Umbilical cord (tissue), 2 donors: Measurements from ENCODE around the gene ADGRE2. TPM values are rescaled to one million over a fixed set of nuclear protein-coding genes. Genes with fewer than 3 reads are reported as not detected.
A peak's percentile ranks its signal among the peaks of the same experiment; 100 is the strongest.
"Not testable (repeated sequence)": the region's sequence is repeated elsewhere in the genome, so short reads cannot be mapped to it uniquely, and the experiment has no call there.

Experiments
- DNase-seq: peaks from one replicate; pipeline ENCODE4 v3.0.0-alpha.2; 2015; ENCODE audit warnings: low spot score
- total RNA-seq: library from RNA; depleted of rRNA; stranded (reverse); fragments of >200 nt; gene quantifications from one replicate; pipeline ENCODE4 v1.2.3, GENCODE V29; 2014; ENCODE audit warnings: low replicate concordance; ENCODE audit not compliant: insufficient read depth

Gene ADGRE2
- total RNA-seq, result 3.9 TPM

DNA sequence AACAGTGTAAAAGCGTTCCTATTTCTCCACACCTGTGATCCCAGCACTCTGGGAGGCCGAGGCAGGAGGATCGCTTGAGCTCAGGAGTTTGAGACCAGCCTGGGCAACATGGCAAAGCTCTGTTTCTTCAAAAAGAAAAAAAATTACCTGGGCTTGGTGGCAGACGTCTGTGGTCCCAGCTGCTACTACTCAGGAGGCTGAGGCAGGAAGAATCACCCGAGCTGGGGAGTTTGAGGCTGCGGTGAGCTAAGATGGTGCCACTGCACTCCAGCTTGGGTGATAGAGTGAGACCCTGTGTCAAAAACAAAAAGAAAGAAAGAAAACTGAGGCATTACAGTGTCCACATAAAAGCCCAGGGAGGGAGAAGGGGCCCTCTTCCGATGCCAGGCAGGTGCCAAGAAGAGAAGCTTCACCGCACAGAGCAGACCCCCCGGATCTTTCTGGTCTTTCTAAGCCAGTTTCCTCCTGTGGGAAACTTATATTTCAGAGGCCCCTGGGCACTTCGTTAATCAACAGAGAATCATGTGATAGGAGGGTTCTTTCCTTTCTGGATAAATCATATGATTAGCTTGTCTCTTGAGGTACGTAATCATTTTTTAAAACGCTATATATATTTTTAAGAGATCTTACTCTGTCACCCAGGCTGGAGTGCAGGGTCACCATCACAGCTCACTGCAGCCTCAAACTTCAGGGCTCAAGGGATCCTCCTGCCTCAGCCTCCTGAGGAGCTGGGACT, at the start of gene ADGRE2:
Gene ADGRE2 (minus strand): TSS at position 451 of the 736 bp plus-strand sequence. CDS start 1,804 bp downstream, outside the sequence.
- DNase-seq, result not testable (repeated sequence)

DNA sequence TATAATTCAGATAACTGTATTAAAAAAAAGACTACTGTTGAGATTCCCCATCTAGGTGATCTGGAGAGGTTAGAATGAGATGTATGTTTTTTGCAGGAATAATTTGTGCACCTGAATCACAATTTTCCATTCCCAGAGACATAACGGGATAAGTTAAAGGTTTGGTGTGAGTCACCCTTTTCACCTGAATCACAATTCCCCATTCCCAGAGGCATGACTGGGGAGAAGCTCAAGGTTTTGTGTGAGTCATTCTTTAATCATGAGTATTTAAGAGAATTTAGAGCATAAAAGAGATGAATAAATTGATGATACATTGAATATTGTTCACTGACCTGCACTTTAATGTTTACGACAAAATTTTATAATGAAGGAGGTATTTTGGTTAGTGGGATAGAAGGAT, 47.6 kb upstream of the ADGRE2 start:
- no peak for DNase-seq

DNA sequence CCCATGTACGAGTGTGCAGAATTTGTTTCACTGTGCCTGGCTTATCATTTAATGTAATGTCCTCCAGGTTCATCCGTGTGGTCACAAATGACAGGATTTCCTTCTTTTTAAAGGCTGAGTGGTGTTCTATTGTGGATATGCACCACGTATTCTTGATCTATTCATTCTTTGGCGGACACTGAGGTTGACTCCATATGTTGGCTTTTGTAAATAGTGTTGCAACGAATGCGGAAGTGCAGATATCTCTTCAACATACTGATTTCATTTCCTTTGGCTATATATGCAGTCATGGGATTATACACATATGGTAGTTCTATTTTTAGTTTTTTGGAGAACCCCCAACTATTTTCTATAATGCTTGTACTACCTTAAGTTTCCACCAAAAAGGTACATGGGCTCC, 43.6 kb upstream of the ADGRE2 start:
- no peak for DNase-seq

DNA sequence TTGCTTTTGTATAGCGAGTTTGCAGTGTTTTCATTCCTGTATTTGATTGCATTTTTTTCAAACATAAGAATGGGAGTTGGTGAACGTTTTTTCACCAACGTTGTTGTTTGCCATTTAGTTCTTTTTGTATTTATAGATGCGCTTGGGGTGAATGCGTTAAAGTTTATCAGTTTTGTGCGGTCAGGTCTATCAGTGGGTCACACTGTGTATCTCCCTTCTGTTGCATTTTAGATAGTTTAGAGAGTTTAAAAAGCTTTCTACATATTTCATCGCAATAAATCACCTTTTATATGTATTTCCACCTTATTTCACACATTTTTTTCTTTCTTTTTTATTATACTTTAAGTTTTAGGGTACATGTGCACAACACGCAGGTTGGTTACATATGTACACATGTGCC, 40.2 kb upstream of the ADGRE2 start:
- DNase-seq, result no peak

DNA sequence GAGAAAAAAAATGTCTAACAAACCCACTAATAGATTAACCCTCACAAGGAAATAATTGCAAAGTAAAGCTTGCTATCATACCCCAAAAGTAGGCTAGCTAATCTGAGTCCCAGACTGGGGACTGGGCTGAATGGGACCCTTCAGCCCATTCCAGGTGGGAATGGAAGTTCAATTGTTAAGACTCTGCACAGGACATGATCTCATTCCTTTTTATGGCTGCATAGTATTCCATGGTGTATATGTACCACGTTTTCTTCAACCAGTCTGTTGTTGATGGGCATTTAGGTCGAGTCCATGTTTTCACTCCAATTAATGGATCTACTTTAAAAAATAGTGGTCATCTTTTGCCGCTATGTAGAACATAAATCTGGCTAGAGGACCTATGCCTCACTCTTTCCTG, 38.7 kb upstream of the ADGRE2 start:
- no peak for DNase-seq

DNA sequence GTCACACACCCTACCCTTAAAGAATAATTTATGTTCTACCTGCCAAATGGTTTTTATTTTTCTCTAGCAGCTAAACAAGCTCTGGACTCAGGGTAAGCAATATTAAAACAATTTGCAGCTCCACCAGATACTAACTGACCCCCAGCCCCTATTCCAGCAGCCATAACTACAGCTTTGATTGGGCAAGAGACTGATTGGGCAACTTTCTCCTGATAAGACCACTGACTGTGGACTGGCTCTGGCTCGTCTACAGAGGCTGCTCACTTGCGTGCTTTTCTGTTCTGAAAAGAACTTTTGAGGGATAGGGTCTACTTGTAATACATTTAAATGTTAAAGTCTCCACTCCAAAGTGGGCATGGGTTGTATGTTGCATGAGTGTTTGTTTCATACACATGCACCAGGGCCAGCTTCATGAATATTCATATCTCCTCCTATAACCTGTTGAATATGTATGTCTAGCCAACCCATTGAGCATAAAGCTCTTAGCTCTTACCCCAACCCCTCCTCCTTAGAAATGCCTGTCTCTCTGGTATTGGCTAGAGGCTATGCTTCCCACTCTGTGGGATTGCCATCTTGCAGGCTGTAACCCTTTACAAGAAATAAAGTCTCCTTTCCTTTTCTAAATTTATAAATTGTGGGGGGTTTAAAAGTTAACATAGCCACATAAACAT, 36.8 kb upstream of the ADGRE2 start:
- no peak for DNase-seq

DNA sequence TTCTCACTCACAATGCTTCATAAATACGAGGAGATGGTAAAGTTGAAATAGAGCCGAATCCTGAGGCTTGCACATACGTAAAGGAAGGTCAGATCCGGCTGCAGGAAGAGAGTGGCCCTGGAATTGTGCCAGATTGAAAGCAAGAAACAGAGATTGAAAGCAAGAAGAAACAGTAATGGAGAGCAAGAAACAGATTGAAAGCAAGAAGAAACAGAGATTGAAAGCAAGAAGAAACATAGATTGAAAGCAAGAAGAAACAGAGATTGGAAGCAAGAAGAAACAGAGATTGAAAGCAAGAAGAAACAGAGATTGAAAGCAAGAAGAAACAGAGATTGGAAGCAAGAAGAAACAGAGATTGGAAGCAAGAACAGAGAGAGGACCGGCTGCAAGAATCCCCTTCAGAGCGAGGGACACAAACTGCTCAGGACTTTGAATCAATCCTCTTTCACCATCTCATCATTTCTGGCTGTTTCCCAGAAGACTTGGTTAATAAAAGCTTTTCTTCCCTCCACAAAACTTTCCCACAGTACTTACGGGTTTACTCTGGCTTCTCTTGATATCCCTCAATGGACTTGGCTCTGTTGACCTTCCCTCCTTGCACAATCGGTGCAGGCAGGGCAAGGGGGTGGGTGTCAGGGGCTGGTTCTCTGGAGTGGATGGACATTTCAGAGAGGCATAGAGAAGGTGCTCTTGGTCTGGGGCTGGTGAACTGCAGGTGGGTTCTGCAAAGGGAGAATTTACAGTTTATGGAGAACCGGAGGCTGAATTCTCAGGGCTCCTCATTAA, 31.1 kb upstream of the ADGRE2 start:
- no peak for DNase-seq

DNA sequence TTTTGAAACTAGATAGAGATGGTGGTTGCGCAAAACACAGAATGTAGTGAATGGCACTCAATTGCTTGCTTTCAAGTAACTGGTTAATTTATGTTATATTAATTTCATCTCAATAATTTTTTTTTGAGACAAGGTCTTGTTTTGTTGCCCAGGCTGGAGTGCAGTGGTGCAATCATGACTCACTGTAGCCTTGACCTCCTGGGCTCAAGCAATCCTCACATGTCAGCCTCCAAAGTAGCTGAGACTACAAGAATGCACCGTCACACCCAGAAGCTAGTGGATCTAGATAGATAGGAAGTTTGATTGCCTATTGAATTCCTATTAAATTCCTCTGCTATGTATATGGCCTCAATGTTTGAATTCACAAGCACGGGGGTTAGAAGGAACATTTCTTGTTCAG, 26.4 kb upstream of the ADGRE2 start:
- no peak for DNase-seq

DNA sequence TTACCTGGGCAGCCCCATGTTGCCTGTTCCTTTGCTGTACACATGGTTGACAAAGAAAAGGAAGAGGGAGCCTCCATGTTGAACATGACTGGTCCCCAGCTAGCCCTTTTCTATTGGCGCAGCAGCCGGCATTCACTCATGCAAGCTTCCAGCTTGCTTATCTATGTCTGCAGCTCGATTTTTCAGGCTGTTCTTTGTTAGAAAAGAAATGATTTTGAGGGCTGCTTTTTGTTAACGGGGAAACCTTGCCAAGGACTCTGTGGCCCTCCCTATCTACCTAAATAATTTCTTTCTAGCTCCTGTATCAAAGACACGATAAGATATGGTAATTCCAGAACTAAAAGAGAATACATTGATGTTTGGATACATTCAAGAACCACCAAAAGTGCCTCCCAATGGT, 20.4 kb upstream of the ADGRE2 start:
- no peak for DNase-seq

DNA sequence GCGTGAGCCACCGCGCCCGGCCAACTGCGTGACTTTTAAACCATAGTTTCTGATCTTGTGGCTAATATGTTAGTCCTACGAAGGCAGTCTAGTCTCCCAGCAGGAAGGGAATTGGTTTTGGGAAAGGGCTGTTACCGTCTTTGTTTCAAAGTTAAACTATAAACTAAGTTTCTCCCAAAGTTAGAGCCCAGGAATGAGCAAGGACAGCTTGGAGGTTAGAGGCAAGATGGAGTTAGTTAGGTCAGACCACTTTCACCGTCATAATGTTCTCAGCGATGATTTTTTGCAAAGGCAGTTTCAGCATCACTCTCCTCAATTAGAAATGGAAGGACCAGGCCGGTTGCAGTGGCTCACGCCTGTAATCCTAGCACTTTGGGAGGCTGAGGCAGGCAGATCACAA, 17.7 kb upstream of the ADGRE2 start:
- DNase-seq, result no peak

DNA sequence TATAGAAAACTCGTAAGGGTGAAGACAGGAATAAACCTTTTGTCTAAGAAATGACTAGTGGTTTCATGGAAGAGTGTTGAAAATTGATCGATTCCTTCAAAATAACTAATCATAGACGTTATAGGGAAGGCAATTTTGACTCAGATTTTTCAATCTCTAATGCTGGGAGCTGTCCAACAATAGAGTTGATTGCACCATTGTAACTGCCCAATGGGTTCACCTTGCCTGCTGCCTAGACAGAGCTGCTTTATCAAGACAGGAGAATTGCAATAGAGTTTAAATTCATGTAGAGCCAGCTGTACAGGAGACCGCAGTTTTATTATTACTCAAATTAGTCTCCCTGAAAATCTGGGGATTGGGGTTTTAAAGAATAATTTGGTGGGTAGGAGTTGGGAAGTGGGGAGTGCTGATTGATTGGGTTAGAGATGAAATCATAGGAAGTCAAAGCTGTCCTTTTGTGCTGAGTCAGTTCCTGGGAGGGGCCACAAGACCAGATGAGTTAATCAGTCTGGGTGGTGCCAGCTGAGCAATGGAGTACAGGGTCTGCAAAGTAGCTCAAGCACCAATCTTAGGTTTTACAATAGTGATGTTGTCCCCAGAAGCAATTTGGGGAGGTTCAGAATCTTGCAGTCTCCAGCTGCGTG, 16.8 kb upstream of the ADGRE2 start:
- DNase-seq, result no peak

DNA sequence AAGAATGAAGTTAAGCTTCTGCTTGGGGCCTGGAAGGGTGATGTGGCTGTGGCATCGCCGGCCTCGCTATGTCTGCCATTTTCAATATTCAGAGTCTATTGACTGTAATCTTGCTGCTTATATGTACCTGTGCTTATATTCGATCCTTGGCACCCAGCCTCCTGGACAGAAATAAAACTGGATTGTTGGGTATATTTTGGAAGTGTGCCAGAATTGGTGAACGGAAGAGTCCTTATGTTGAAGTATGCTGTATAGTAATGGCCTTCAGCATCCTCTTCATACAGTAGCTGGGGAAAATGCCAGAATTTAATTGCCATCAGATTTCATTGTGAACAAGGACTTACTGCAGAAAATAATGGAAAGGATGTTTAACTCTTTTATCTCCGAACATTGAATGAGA, 13.9 kb upstream of the ADGRE2 start:
- not testable (repeated sequence) for DNase-seq

DNA sequence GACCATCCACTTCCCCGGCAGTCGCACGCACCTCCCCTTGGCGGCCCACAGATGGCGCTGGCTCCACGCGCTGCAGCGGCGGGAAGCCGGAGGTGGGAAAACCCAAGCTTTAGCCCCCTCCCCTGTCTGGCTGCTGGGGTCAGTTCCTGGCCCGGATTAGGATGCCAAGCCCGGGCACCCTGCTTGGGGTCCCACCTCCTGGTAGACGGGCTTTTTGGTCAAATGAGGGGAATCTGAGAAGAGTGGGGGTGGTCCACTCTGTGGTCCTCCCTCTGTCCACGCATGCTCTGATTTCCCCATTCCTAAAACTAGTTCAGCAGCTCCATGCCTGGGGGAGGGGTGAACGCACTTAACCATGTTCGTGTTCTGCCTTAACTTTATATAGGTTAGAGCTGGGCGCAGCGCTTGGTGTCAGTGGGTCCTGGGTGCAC, 8.1 kb upstream of the ADGRE2 start:
- peak; percentile 38 for DNase-seq

DNA sequence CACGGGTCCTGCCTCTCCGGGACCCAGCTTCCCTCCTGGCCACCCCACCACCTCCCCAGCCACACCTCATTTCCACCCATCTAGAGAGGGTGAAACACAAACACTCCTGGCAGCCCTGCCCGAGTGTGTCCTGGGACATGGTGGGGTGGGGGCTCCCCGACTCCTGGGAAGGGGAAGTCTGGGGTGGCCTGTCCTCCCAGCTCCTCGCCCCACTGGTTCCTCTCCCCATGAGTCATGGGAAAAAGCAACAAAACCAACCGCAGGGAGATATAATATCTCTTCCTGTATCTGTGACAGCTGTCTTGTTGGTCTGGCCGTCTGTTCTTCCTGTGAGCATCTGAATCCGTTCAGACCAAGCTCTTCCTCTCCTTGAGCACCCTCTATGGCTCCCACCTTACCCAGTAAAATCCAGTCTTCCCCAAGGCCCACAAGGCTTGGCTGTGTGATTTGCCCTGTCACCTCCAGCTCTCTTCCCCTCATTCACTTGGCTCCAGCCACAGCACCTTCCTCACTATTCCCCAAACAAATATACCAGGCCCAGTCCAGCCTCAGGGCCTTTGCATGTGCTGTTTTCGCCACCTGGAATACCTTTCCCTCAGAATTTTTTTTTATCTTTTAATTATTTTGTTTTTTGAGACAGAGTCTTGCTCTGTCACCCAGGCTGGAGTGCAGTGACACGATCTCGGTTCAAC, 6.9 kb upstream of the ADGRE2 start:
- peak; percentile 19 for DNase-seq

DNA sequence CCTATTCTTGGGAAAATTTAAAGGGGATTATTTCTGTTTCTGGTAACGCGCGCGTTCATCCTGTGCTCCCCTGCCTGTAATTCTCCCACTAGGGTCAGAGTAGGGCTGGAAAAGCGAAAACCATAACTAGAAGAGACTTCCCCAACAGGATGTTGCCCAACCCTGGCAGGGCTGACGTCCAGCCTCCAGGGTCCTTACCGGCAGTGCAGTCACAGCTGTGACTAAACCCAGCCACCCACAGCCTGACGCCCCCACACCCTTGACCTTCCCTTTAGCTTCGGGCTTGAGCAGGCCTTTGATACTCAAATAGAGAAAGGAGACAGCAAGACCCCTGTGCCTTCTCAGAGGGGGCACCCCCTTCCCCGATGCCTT, 6.4 kb upstream of the ADGRE2 start:
- peak; percentile 37 for DNase-seq

DNA sequence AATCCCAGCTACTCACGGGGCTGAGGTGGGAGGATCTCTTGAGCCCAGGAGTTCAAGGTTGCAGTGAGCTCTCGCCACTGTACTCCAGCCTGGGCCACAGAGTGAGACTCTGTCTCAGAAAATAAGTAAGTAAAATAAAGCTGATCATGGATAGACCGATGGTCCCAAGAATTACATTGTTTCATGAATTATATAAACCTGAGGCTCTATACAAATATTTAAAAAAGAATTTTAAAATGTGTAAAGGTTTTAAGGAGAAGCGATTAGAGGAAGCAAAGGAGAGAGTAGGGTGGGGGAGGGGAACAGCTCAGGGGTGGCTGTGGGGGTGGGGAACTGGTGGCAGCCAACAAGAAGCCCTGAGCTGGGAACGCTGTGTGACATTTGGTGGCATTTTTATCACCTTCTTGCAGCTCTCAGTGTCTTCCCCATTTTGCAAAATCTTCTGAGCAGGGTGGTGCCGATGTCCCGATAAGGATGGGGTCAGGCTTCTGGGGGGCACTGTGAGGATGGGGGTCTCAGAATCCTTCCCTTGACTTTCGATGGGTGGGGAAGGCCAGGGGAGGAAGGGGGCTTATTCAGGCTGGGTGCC, 5.1 kb upstream of the ADGRE2 start:
- not testable (repeated sequence) for DNase-seq

DNA sequence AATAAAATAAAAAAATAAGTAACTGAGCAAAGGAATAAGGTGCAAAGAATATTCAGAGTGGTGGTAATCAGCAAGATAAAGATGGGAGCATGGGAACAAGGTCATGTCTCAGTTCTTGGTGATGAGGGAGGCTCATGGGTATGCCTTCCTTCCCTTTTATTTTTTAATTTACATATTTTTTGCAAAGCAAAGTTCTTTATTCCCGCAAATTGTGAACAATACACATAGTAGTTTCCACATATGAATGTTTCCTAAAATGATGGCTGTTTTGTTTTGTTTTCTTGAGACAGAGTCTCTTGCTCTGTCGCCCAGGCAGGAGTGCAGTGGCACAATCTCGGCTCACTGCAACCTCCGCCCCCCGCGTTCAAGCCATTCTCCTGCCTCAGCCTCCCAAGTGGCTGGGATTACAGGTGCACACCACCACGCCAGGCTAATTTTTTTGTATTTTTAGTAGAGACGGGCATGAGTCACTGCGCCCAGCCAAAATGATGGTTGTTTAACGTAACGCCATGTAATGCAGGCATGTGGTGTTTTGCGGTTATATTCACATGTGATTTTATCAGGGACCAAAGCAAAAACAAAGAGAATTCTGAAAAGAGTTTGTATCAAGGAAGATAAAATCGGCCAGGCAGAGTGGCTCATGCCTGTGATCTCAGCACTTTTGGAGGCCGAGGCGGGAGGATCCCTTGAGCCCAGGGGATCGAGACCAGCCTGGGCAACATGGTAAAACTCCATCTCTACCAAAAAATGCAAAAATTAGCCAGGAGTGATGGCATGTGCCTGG, 4.5 kb upstream of the ADGRE2 start:
- DNase-seq, result no peak

DNA sequence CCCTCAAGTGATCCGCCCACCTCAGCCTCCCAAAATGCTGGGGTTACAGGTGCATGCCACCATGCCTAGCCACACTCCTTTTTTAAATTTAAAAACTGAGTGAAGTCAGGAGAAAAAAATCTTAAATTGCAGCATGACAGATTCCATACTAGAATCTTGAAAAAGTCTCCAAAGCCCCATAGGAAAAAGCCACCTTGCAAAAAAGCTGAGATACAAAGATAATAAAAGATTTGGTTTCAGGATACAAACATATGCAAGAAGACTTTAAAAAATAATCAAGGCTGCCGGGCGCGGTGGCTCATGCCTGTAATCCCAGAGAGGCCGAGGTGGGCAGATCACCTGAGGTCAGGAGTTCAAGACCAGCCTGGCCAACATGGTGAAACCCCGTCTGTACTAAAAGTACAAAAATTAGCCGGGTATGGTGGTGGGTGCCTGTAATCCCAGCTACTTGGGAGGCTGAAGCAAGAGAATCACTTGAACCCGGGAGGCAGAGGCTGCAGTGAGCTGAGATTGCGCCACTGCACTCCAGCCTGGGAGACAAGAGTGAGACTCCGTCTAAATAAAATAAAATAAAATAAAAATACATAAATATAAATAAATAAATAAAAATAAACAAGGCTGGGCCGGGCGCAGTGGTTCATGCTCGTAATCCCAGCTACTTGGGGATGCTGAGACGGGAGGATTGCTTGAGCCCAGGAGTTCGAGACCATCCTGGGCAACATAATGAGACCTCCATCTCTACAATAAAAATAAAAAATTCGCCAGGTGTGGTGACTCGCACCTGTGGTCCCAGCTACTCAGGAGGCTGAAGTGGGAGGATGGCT, 3.6 kb upstream of the ADGRE2 start:
- not testable (repeated sequence) for DNase-seq

DNA sequence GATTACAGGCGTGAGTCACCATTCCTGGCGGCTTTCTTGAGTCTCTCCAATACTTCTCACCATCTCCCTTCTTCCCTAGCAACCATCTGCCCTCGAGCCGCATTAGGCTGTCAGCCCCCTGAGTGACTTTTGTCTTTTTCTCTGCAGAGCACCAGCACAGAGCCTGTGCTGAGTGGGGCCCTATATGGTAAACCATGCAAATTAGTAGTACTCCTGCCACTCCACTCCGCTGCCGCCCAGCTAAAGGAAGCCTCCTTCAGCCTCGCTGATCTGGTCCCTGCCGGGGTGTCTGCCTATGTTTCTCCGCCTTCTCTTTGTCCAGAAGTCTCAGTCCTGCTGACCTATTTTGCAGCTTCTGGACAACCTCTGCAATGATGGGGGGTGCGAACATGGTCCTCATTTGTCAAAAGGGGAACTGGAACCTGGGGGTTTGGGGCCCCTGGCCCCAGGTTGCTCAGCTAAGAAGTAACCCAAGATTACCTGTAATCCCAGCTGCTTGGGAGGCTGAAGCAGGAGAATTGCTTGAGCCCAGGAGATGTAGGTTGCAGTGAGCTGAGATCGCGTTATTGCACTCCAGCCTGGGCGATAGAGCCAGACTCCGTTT, 2.4 kb upstream of the ADGRE2 start:
- not testable (repeated sequence) for DNase-seq
